HepG2 (cell line): Measurements from ENCODE around the gene GRPEL2. TPM values are rescaled to one million over a fixed set of nuclear protein-coding genes. Genes with fewer than 3 reads are reported as not detected.

Source experiments
- EHMT2 ChIP-seq: fragments of 200-600 bp; sonication (generic); IDR thresholded peaks from 2 replicates; pipeline ENCODE4 v1.7.0; 2017; ENCODE audit warnings: antibody characterized with exemption, low read depth, low read length, borderline replicate concordance
- ERF ChIP-seq: IDR thresholded peaks from 2 replicates; pipeline ENCODE4 v1.6.1; 2018; ENCODE audit warnings: missing biosample characterization, missing genetic modification reagents
- FOSL2 ChIP-seq: sonication (generic); formaldehyde crosslinking; IDR thresholded peaks from 2 replicates; pipeline ENCODE4 v1.4.0; 2020; ENCODE audit warnings: missing genetic modification reagents
- GLI4 ChIP-seq: sonication (generic); formaldehyde crosslinking; IDR thresholded peaks from 2 replicates; pipeline ENCODE4 v1.5.1; 2020; ENCODE audit warnings: missing genetic modification reagents, mild to moderate bottlenecking, moderate library complexity, borderline replicate concordance
- KDM6A ChIP-seq: IDR thresholded peaks from 2 replicates; pipeline ENCODE4 v1.6.1; 2016; ENCODE audit warnings: low read depth
- MAFG ChIP-seq: sonication (generic); formaldehyde crosslinking; IDR thresholded peaks from 2 replicates; pipeline ENCODE4 v1.5.1; 2020; ENCODE audit warnings: mild to moderate bottlenecking, missing genetic modification reagents
- RFX5 ChIP-seq: IDR thresholded peaks from 2 replicates; pipeline ENCODE4 v1.6.1; 2011; ENCODE audit warnings: low read depth, low read length, improper control_type of control experiment
- SP1 ChIP-seq, 2 experiments: fragments of 450-650 bp in 1 of 2; sonication (generic) in 1 of 2; formaldehyde crosslinking in 1 of 2; IDR thresholded peaks; 2 replicates each; pipeline versions ENCODE4 v1.4.0 to v1.6.1; 2016 to 2020; ENCODE audit warnings: missing genetic modification reagents in 1 of 2
- ZFP90 ChIP-seq: sonication (generic); formaldehyde crosslinking; IDR thresholded peaks from 2 replicates; pipeline ENCODE4 v1.8.0; 2022; ENCODE audit warnings: missing genetic modification reagents, mild to moderate bottlenecking, inconsistent platforms, borderline replicate concordance
- ZMAT3 ChIP-seq: sonication (generic); formaldehyde crosslinking; conservative IDR thresholded peaks from 2 replicates; pipeline ENCODE4 v1.7.0; 2021; ENCODE audit warnings: missing genetic modification reagents
- ZNF136 ChIP-seq: sonication (generic); formaldehyde crosslinking; IDR thresholded peaks from 2 replicates; pipeline ENCODE4 v1.8.1; 2022; ENCODE audit warnings: low read depth, mild to moderate bottlenecking, moderate library complexity, missing genetic modification reagents
- ZNF3 ChIP-seq: IDR thresholded peaks from 2 replicates; pipeline ENCODE4 v1.7.0; 2017; ENCODE audit warnings: inconsistent platforms
- ZNF713 ChIP-seq: sonication (generic); formaldehyde crosslinking; IDR thresholded peaks from 2 replicates; pipeline ENCODE4 v1.4.0; 2020; ENCODE audit warnings: mild to moderate bottlenecking, missing genetic modification reagents
- polyA plus RNA-seq, 8 experiments: library from polyadenylated mRNA; depleted of rRNA in 3 of 8; stranded (reverse) in 7 of 8; unstranded in 1 of 8; fragments of >200 nt; fragmentation: Illumina TruSeq in 4 of 8; extraction: Trizol in 4 of 8; gene quantifications; 2 replicates each; pipeline versions ENCODE4 v1.2.1 to v1.2.3, GENCODE V29; 2011 to 2016; ENCODE audit warnings: low read depth in 4 of 8, missing spikeins in 1 of 8, mixed read lengths in 1 of 8; ENCODE audit not compliant: insufficient read depth in 1 of 8
- total RNA-seq, 5 experiments: library from RNA; depleted of rRNA; stranded (reverse); fragments of >200 nt; fragmentation: Illumina TruSeq; extraction: Trizol; gene quantifications; 2 replicates each; pipeline ENCODE4 v1.2.3, GENCODE V29; 2016; ENCODE audit warnings: low read depth in 1 of 5
- TF ChIP-seq, protein P1 (sequence below), 2 experiments: sonication (generic) in 1 of 2; formaldehyde crosslinking in 1 of 2; IDR thresholded peaks; 2 replicates each; pipeline versions ENCODE4 v1.4.0 to v1.6.1; 2016 to 2020; ENCODE audit warnings: borderline replicate concordance in 1 of 2, low read depth in 1 of 2, mild to moderate bottlenecking in 1 of 2, missing genetic modification reagents in 1 of 2
- TF ChIP-seq, protein P2 (sequence below): sonication (generic); formaldehyde crosslinking; IDR thresholded peaks from 2 replicates; pipeline ENCODE4 v1.4.0; 2020; ENCODE audit warnings: mild to moderate bottlenecking, missing genetic modification reagents
- TF ChIP-seq, protein P3 (sequence below): IDR thresholded peaks from 2 replicates; pipeline ENCODE4 v1.6.1; 2012; ENCODE audit warnings: inconsistent platforms
- TF ChIP-seq, protein P4 (sequence below): sonication (generic); formaldehyde crosslinking; IDR thresholded peaks from 2 replicates; pipeline ENCODE4 v1.9.0; 2022; ENCODE audit warnings: missing genetic modification reagents, mild to moderate bottlenecking, borderline replicate concordance
- TF ChIP-seq, protein P5 (sequence below): sonication (generic); formaldehyde crosslinking; IDR thresholded peaks from 2 replicates; pipeline ENCODE4 v1.4.0; 2020; ENCODE audit warnings: missing genetic modification reagents, borderline replicate concordance

Gene GRPEL2
- total and polyA plus RNA-seq, 2 of the 13 experiments (the other 11 are each of a cell fraction or from before 2014, with no cell fraction given), result 13.1 to 16.6 TPM

DNA sequence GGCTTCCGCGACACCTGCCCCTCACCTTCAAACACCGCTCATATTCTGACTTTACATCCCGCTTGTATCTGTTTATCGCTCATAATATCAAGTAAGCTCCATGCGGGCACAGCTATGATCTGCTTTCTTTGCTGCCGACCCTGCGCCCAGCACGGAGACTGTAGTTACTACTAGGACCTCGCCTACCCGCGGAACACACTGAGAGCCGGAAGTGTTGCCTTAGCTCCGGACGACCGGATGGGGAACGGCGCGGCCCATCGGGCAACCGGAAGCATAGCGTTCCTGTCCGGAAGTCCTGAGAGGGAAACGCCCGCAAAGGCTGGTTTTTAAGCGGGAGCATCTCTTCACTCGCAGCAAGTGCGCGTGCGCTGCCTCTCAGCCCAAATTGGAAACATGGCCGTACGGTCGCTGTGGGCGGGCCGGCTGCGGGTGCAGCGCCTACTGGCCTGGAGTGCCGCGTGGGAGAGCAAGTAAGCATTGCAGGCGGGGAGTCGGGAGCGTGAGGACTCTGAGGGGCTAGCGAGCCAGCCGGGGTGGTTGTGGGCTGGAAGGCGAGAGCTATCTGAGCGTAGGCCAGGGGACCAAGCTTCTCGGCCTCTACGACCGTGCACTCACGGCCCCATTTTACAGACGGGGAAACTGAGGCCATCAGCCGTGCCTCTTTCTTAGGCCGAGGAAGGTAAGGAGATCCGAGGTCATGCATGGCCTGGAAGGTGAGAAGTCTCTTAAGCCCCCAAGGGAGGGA is at the start of gene GRPEL2 (continued):
- TF ChIP-seq ZMAT3 (CRISPR knock-in tag), result peak; percentile 85
- TF ChIP-seq FOSL2 (CRISPR knock-in tag), result no peak; the same call in 1 of the 2 replicates
- TF ChIP-seq GLI4 (CRISPR knock-in tag), result 0 out of 2 replicates have a peak, but pooled peaks have one; percentile 42
- TF ChIP-seq MAFG (CRISPR knock-in tag), result no peak
- TF ChIP-seq, protein P1, sequence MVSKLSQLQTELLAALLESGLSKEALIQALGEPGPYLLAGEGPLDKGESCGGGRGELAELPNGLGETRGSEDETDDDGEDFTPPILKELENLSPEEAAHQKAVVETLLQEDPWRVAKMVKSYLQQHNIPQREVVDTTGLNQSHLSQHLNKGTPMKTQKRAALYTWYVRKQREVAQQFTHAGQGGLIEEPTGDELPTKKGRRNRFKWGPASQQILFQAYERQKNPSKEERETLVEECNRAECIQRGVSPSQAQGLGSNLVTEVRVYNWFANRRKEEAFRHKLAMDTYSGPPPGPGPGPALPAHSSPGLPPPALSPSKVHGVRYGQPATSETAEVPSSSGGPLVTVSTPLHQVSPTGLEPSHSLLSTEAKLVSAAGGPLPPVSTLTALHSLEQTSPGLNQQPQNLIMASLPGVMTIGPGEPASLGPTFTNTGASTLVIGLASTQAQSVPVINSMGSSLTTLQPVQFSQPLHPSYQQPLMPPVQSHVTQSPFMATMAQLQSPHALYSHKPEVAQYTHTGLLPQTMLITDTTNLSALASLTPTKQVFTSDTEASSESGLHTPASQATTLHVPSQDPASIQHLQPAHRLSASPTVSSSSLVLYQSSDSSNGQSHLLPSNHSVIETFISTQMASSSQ (IDR thresholded peaks at IDR 0.05; ENCODE audit: low read depth), result no peak; the same call in 1 of the 2 replicates
- TF ChIP-seq, protein P1 (CRISPR knock-in tag; IDR thresholded peaks at IDR 0.05; ENCODE audit: borderline replicate concordance), result peak; percentile 55; the same call in 1 of the 2 replicates
- peak; percentile 72; the same call in 1 of the 2 replicates for TF ChIP-seq ZNF713 (CRISPR knock-in tag)
- peak; percentile 90 for TF ChIP-seq ERF (CRISPR knock-in tag)
- TF ChIP-seq KDM6A, result 0 out of 2 replicates have a peak, but pooled peaks have one; percentile 26
- TF ChIP-seq, protein P2, sequence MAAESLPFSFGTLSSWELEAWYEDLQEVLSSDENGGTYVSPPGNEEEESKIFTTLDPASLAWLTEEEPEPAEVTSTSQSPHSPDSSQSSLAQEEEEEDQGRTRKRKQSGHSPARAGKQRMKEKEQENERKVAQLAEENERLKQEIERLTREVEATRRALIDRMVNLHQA (CRISPR knock-in tag), result no peak; the same call in 1 of the 2 replicates
- TF ChIP-seq SP1 (IDR thresholded peaks at IDR 0.05), result no peak
- no peak for TF ChIP-seq SP1 (CRISPR knock-in tag; IDR thresholded peaks at IDR 0.05)
- TF ChIP-seq, protein P3, sequence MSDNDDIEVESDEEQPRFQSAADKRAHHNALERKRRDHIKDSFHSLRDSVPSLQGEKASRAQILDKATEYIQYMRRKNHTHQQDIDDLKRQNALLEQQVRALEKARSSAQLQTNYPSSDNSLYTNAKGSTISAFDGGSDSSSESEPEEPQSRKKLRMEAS, result peak; percentile 88
- TF ChIP-seq, protein P4, sequence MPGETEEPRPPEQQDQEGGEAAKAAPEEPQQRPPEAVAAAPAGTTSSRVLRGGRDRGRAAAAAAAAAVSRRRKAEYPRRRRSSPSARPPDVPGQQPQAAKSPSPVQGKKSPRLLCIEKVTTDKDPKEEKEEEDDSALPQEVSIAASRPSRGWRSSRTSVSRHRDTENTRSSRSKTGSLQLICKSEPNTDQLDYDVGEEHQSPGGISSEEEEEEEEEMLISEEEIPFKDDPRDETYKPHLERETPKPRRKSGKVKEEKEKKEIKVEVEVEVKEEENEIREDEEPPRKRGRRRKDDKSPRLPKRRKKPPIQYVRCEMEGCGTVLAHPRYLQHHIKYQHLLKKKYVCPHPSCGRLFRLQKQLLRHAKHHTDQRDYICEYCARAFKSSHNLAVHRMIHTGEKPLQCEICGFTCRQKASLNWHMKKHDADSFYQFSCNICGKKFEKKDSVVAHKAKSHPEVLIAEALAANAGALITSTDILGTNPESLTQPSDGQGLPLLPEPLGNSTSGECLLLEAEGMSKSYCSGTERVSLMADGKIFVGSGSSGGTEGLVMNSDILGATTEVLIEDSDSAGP, result peak; percentile 89
- TF ChIP-seq ZFP90, result peak; percentile 88; the same call in 1 of the 2 replicates
- no peak for TF ChIP-seq ZNF3 (CRISPR knock-in tag)
- no peak; the same call in 1 of the 2 replicates for TF ChIP-seq EHMT2
- TF ChIP-seq, protein P5, sequence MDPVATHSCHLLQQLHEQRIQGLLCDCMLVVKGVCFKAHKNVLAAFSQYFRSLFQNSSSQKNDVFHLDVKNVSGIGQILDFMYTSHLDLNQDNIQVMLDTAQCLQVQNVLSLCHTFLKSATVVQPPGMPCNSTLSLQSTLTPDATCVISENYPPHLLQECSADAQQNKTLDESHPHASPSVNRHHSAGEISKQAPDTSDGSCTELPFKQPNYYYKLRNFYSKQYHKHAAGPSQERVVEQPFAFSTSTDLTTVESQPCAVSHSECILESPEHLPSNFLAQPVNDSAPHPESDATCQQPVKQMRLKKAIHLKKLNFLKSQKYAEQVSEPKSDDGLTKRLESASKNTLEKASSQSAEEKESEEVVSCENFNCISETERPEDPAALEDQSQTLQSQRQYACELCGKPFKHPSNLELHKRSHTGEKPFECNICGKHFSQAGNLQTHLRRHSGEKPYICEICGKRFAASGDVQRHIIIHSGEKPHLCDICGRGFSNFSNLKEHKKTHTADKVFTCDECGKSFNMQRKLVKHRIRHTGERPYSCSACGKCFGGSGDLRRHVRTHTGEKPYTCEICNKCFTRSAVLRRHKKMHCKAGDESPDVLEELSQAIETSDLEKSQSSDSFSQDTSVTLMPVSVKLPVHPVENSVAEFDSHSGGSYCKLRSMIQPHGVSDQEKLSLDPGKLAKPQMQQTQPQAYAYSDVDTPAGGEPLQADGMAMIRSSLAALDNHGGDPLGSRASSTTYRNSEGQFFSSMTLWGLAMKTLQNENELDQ (CRISPR knock-in tag), result no peak
- peak; percentile 84; the same call in 1 of the 2 replicates for TF ChIP-seq ZNF136
- peak; percentile 54; the same call in 1 of the 2 replicates for TF ChIP-seq RFX5
